Measurements from ENCODE around the gene ZNF777.

Gene ZNF777

DNA sequence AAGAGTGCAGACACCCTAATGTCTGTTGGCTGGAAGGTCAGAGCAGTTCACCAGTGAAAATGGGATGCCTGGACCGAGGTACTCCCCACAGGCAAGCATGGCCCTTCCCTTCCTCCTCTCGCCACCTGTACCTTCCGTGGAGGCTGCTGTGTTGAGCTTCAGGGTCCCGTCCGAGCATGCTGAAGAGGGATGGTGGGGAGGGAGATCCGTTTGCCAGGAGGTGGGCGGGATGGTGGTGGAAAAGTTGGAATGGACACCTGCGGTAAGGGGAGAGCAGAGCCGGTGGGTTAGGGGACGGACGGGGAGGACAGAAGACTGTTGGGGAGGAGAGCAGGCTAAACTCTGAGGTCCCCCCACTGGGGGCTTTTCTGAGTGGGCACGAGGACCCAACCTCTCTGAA lies 15.9 kb upstream of the ZNF777 start:
- Histone ChIP-seq H3K18ac (ENCODE audit: low read depth in 1 of 2, low read length in 2 of 2) (no peak overlapping the region), H3K27me3 (ENCODE audit: control insufficient read depth in 1 of 2, insufficient read depth in 1 of 2, low read length in 2 of 2) (no peaks in the 10 kb centered on the region), H4K91ac (ENCODE audit: low read length) (no peak overlapping the region), H3K9me3 (ENCODE audit: control insufficient read depth, low read length) (peaks cover 11% of the 10 kb centered on the region), H3K36me3 (ENCODE audit: control insufficient read depth in 1 of 2, insufficient read depth in 2 of 2, low read depth in 1 of 2, low read length in 2 of 2) (peaks cover 61 to 91% of the 10 kb centered on the region in 2 experiments), H3K79me1 (replicated peaks; ENCODE audit: low read length, poor library complexity, severe bottlenecking) (peaks cover 45% of the 10 kb centered on the region), H4K8ac (ENCODE audit: low read length) (no peak overlapping the region), H2BK12ac (ENCODE audit: low read length in 2 of 2) (no peak overlapping the region), H3K4me1 (ENCODE audit: control insufficient read depth, insufficient read depth, low read depth, low read length) (peaks cover 2% of the 10 kb centered on the region), H2BK15ac (ENCODE audit: low read depth, poor library complexity, severe bottlenecking) (no peak overlapping the region), H3K23ac (ENCODE audit: low read length in 2 of 2) (no peak overlapping the region), H3K9ac (ENCODE audit: low read length) (no peak overlapping the region), H3K4me3 (ENCODE audit: insufficient read depth in 1 of 2, low read depth in 1 of 2, low read length in 2 of 2) (no peak overlapping the region), H2BK120ac (ENCODE audit: low read depth, low read length) (no peak overlapping the region), H3K27ac (ENCODE audit: low read length, poor library complexity, severe bottlenecking) (no peak overlapping the region), H3K4me2 (ENCODE audit: low read length, poor library complexity, severe bottlenecking) (no peak overlapping the region), H2AK5ac (ENCODE audit: low read length, severe bottlenecking) (no peak overlapping the region), H2BK5ac (ENCODE audit: low read depth, low read length, poor library complexity, severe bottlenecking) (no peak overlapping the region), H3K4ac (ENCODE audit: low read depth in 1 of 2, low read length in 2 of 2) (no peak overlapping the region), H3K14ac (ENCODE audit: low read length in 2 of 2) (no peak overlapping the region), H2AFZ (ENCODE audit: low read depth, low read length) (no peak overlapping the region)
- WGBS = 95% methylated on average over 12 of the region's 12 CpGs
- no peak for DNase-seq

DNA sequence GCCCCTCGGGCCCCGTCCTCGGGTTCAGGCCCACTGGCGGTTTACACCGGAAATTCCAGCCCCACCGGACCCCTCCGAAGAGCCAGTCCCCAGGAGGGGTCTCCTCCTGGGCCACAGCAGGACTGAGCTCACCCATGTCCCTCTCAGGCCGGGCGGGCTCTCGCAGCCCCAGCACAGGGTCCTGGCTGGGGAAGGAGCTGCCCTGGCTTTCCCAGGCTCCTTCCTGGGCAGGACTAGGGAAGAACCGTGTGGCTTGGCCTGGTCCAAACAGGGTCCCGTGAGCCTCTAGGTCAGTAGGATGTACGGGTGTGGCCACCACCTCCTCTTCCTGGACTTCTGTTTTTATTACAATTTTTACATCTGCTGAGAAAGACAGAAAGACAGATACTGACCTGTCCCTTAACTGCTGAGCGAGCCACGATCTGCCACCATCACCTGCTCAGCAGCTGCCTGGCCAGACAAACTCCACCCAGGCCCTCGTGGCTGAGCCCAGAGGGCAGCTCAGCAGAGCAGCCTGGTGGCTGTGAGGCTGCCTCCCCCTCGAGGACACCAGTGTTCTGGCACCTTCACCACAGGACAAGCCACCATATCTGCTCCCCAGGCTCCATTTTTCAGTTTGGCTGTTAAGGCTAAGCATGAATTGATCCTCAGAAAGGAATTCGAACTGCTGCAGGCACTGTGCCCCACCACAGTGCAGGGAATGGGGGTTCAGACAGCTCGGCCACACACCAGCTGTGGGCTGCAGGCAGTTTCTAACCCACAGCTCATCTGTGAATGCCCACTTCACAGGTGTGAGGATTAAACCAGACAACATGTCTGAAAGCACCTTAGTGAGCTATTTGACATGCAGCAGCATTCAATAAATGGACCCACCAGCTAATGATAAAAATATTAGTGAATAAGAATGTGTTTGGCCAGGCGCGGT lies 14.5 kb upstream of the ZNF777 start:
- H3K27ac ChIP-seq (ENCODE audit: low read length, poor library complexity, severe bottlenecking) = no peak overlapping the region
- H2BK5ac ChIP-seq (ENCODE audit: low read depth, low read length, poor library complexity, severe bottlenecking) = no peak overlapping the region
- H3K9ac ChIP-seq (ENCODE audit: low read length) = no peak overlapping the region
- H2BK15ac ChIP-seq (ENCODE audit: low read depth, poor library complexity, severe bottlenecking) = no peak overlapping the region
- peaks cover 2% of the 10 kb centered on the region for H3K4me1 ChIP-seq (ENCODE audit: control insufficient read depth, insufficient read depth, low read depth, low read length)
- peaks cover 46% of the 10 kb centered on the region for H3K79me1 ChIP-seq (replicated peaks; ENCODE audit: low read length, poor library complexity, severe bottlenecking)
- no peak overlapping the region for H3K18ac ChIP-seq (ENCODE audit: low read depth in 1 of 2, low read length in 2 of 2)
- no peak overlapping the region for H3K4me2 ChIP-seq (ENCODE audit: low read length, poor library complexity, severe bottlenecking)
- H3K27me3 ChIP-seq (ENCODE audit: control insufficient read depth in 1 of 2, insufficient read depth in 1 of 2, low read length in 2 of 2) = no peaks in the 10 kb centered on the region
- H4K8ac ChIP-seq (ENCODE audit: low read length) = no peak overlapping the region
- DNase-seq = no peak
- H2BK120ac ChIP-seq (ENCODE audit: low read depth, low read length) = no peak overlapping the region
- H3K4ac ChIP-seq (ENCODE audit: low read depth in 1 of 2, low read length in 2 of 2) = no peak overlapping the region
- H3K4me3 ChIP-seq (ENCODE audit: insufficient read depth in 1 of 2, low read depth in 1 of 2, low read length in 2 of 2) = peak overlapping the region in 1 of 2 experiments; percentile 35
- H3K9me3 ChIP-seq (ENCODE audit: control insufficient read depth, low read length) = peaks cover 11% of the 10 kb centered on the region
- H3K23ac ChIP-seq (ENCODE audit: low read length in 2 of 2) = no peak overlapping the region
- no peak overlapping the region for H2BK12ac ChIP-seq (ENCODE audit: low read length in 2 of 2)
- WGBS = 97% methylated on average over 21 of the region's 21 CpGs
- H2AFZ ChIP-seq (ENCODE audit: low read depth, low read length) = no peak overlapping the region
- no peak overlapping the region for H4K91ac ChIP-seq (ENCODE audit: low read length)
- H3K14ac ChIP-seq (ENCODE audit: low read length in 2 of 2) = no peak overlapping the region
- no peak overlapping the region for H2AK5ac ChIP-seq (ENCODE audit: low read length, severe bottlenecking)
- peaks cover 68 to 88% of the 10 kb centered on the region in 2 experiments for H3K36me3 ChIP-seq (ENCODE audit: control insufficient read depth in 1 of 2, insufficient read depth in 2 of 2, low read depth in 1 of 2, low read length in 2 of 2)

DNA sequence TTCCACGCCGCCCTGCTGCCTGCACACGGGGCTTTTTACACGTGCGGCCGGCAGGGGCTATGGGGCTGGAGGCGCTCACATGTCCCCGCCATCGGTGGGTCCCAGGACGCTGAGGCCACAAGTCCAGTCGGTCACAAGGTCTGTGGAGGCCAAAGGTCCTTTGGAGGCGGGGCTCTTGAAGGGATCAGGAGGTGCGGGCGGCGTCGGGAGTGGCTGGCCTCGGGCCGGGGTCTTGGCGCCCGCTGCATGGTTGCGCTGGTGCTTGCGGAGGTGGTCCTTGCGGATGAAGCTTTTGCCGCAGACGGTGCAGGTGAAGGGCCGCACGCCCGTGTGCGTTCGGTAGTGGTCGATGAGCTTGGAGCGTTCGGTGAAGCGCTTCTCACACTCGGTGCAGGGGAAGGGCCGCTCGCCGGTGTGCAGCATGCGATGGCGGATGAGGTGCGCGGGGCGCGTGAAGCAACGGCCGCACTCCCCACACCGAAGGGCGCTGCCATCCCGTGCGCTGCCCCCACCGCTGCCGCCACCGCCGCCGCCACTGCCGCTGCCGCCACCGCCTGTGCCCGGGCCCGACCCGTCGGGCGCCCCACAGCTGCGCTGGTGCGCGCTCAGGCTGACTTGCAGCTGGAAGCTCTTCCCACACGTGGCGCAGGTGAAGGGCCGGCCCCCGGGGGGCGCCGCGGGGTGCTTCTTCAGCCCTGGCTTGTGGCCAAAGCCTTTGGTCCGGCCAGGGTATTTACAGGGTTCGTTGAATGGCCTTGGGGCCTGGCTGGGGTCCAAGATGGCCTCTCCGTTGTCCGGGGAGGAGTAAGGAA lies 13.7 kb upstream of the ZNF777 start:
- peaks cover 2% of the 10 kb centered on the region for H3K4me1 ChIP-seq (ENCODE audit: control insufficient read depth, insufficient read depth, low read depth, low read length)
- H3K23ac ChIP-seq (ENCODE audit: low read length in 2 of 2) = no peak overlapping the region
- H3K36me3 ChIP-seq (ENCODE audit: control insufficient read depth in 1 of 2, insufficient read depth in 2 of 2, low read depth in 1 of 2, low read length in 2 of 2) = peaks cover 67 to 88% of the 10 kb centered on the region in 2 experiments
- no peak overlapping the region for H3K4ac ChIP-seq (ENCODE audit: low read depth in 1 of 2, low read length in 2 of 2)
- H2AK5ac ChIP-seq (ENCODE audit: low read length, severe bottlenecking) = no peak overlapping the region
- H2BK120ac ChIP-seq (ENCODE audit: low read depth, low read length) = no peak overlapping the region
- no peak overlapping the region for H3K27ac ChIP-seq (ENCODE audit: low read length, poor library complexity, severe bottlenecking)
- H2BK5ac ChIP-seq (ENCODE audit: low read depth, low read length, poor library complexity, severe bottlenecking) = no peak overlapping the region
- H3K14ac ChIP-seq (ENCODE audit: low read length in 2 of 2) = no peak overlapping the region
- H3K4me2 ChIP-seq (ENCODE audit: low read length, poor library complexity, severe bottlenecking) = no peak overlapping the region
- 98% methylated on average over 75 of the region's 77 CpGs for WGBS
- no peak overlapping the region for H4K8ac ChIP-seq (ENCODE audit: low read length)
- DNase-seq = no peak
- no peak overlapping the region for H3K18ac ChIP-seq (ENCODE audit: low read depth in 1 of 2, low read length in 2 of 2)
- H3K27me3 ChIP-seq (ENCODE audit: control insufficient read depth in 1 of 2, insufficient read depth in 1 of 2, low read length in 2 of 2) = no peaks in the 10 kb centered on the region
- H3K9me3 ChIP-seq (ENCODE audit: control insufficient read depth, low read length) = peaks cover 11% of the 10 kb centered on the region
- H3K79me1 ChIP-seq (replicated peaks; ENCODE audit: low read length, poor library complexity, severe bottlenecking) = peaks cover 41% of the 10 kb centered on the region
- no peak overlapping the region for H2BK12ac ChIP-seq (ENCODE audit: low read length in 2 of 2)
- H4K91ac ChIP-seq (ENCODE audit: low read length) = peak overlapping the region; percentile 72
- H2AFZ ChIP-seq (ENCODE audit: low read depth, low read length) = no peak overlapping the region
- no peak overlapping the region for H2BK15ac ChIP-seq (ENCODE audit: low read depth, poor library complexity, severe bottlenecking)
- no peak overlapping the region for H3K4me3 ChIP-seq (ENCODE audit: insufficient read depth in 1 of 2, low read depth in 1 of 2, low read length in 2 of 2)
- H3K9ac ChIP-seq (ENCODE audit: low read length) = no peak overlapping the region

DNA sequence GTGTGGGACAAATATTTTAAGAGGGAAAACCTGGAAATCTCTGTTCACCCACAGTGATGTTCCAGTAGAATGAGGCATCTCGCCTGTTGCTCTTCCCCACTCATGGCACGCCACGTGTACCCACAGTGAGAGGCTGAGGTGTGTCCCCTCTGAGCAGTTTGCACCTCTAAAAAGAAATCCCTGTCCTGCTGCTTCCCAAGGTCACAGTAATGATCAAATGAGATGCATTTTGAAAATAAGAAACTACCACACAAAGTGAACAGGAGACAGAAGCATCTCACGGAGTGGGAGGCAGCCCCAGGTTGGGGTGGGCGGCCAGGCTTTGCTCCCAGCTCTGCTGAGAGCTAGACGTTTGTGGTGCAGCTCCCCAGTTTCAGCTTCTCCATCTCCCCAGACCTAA lies 12.4 kb upstream of the ZNF777 start:
- Histone ChIP-seq H3K4me1 (ENCODE audit: control insufficient read depth, insufficient read depth, low read depth, low read length) (peaks cover 2% of the 10 kb centered on the region), H3K27ac (ENCODE audit: low read length, poor library complexity, severe bottlenecking) (no peak overlapping the region), H3K4ac (ENCODE audit: low read depth in 1 of 2, low read length in 2 of 2) (no peak overlapping the region), H3K27me3 (ENCODE audit: control insufficient read depth in 1 of 2, insufficient read depth in 1 of 2, low read length in 2 of 2) (no peaks in the 10 kb centered on the region), H2AFZ (ENCODE audit: low read depth, low read length) (no peak overlapping the region), H2AK5ac (ENCODE audit: low read length, severe bottlenecking) (no peak overlapping the region), H3K18ac (ENCODE audit: low read depth in 1 of 2, low read length in 2 of 2) (no peak overlapping the region), H2BK120ac (ENCODE audit: low read depth, low read length) (no peak overlapping the region), H2BK15ac (ENCODE audit: low read depth, poor library complexity, severe bottlenecking) (no peak overlapping the region), H3K4me2 (ENCODE audit: low read length, poor library complexity, severe bottlenecking) (no peak overlapping the region), H4K8ac (ENCODE audit: low read length) (no peak overlapping the region), H3K14ac (ENCODE audit: low read length in 2 of 2) (no peak overlapping the region), H4K91ac (ENCODE audit: low read length) (no peak overlapping the region), H3K36me3 (ENCODE audit: control insufficient read depth in 1 of 2, insufficient read depth in 2 of 2, low read depth in 1 of 2, low read length in 2 of 2) (peaks cover 64 to 75% of the 10 kb centered on the region in 2 experiments), H3K23ac (ENCODE audit: low read length in 2 of 2) (no peak overlapping the region), H3K79me1 (replicated peaks; ENCODE audit: low read length, poor library complexity, severe bottlenecking) (peaks cover 37% of the 10 kb centered on the region), H3K4me3 (ENCODE audit: insufficient read depth in 1 of 2, low read depth in 1 of 2, low read length in 2 of 2) (no peak overlapping the region), H3K9ac (ENCODE audit: low read length) (no peak overlapping the region), H2BK12ac (ENCODE audit: low read length in 2 of 2) (no peak overlapping the region), H3K9me3 (ENCODE audit: control insufficient read depth, low read length) (no peaks in the 10 kb centered on the region), H2BK5ac (ENCODE audit: low read depth, low read length, poor library complexity, severe bottlenecking) (no peak overlapping the region)
- no peak for DNase-seq
- 98% methylated on average over 6 of the region's 6 CpGs for WGBS

All from mesenchymal stem cell (in vitro differentiated cells and primary cell).